Measurements from ENCODE around the gene RFC3.
"Not testable (repeated sequence)": the region's sequence is repeated elsewhere in the genome, so short reads cannot be mapped to it uniquely, and the experiment has no call there.

Gene RFC3

DNA sequence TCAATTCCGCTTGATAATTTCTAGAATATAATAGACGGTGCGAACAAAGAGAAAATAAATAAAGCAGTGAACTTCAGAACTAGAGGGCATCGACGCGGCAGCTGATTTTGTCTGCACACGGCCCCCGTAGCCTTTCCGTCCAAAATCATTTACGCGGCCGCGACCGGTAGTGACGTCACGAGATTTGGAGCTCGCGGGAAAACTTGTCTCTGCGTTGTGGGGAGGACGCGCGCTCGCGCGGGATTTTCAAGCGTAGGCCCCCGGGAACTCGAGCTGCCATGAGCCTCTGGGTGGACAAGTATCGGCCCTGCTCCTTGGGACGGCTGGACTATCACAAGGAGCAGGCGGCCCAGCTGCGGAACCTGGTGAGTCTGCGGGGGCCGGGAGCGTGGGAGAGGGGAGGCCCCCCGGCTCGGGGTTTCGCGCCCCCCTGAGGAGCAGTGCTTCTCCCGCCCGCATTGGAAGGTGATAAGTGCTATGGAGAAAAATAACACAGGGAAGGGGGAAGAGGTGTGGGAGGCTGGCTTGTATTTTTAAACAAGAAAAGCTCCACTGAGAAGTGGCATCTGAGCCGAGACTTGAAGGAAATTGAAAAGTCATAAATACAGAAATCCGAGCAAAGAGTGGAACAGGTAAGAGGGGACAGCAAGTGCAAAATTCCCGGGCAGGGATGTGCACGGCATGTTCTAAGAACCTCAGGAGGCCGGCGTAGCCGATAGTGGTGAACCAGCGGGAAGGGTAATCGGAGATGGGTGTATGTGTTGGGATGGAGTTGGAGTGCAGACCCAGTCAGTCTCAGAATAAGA lies at the start of gene RFC3:
Gene RFC3, plus strand, starts transcription at position 249 of the 806 bp plus-strand sequence. Its CDS starts 30 bp downstream, at position 279.
- H3K4me3 ChIP-seq (ENCODE audit: control insufficient read depth, low read depth, low read length), result peak within 1 kb of the TSS; percentile 71
- DNase-seq (ENCODE audit: low read depth), result peak; percentile 63
- TF ChIP-seq, protein P1, sequence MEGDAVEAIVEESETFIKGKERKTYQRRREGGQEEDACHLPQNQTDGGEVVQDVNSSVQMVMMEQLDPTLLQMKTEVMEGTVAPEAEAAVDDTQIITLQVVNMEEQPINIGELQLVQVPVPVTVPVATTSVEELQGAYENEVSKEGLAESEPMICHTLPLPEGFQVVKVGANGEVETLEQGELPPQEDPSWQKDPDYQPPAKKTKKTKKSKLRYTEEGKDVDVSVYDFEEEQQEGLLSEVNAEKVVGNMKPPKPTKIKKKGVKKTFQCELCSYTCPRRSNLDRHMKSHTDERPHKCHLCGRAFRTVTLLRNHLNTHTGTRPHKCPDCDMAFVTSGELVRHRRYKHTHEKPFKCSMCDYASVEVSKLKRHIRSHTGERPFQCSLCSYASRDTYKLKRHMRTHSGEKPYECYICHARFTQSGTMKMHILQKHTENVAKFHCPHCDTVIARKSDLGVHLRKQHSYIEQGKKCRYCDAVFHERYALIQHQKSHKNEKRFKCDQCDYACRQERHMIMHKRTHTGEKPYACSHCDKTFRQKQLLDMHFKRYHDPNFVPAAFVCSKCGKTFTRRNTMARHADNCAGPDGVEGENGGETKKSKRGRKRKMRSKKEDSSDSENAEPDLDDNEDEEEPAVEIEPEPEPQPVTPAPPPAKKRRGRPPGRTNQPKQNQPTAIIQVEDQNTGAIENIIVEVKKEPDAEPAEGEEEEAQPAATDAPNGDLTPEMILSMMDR (IDR thresholded peaks at IDR 0.05; ENCODE audit: control insufficient read depth, insufficient read depth, low read depth, low read length, missing control alignments), result no peak

DNA sequence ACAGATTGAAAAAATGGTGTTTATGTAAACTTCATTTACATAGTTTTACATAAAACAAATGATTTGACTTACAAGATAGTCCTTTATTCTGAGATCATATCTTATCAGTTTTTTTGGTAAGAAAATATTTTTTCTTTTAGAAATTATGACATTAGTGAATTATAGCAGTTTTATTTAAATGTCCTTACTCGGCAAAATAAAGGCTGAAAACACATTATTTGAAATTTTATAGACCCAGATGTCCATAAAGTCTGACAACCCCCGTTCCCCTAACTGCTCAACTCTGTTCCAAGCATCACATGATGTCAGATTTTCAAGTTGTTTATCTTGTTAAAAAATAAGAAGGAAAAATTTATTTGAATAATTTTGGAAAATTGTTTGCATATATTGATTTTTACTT lies 46.7 kb upstream of the RFC3 start:
- no peak overlapping the region for H3K4me3 ChIP-seq (ENCODE audit: control insufficient read depth, low read depth, low read length)
- TF ChIP-seq, protein P1 (IDR thresholded peaks at IDR 0.05; ENCODE audit: control insufficient read depth, insufficient read depth, low read depth, low read length, missing control alignments), result no peak
- no peak for DNase-seq (ENCODE audit: low read depth)

DNA sequence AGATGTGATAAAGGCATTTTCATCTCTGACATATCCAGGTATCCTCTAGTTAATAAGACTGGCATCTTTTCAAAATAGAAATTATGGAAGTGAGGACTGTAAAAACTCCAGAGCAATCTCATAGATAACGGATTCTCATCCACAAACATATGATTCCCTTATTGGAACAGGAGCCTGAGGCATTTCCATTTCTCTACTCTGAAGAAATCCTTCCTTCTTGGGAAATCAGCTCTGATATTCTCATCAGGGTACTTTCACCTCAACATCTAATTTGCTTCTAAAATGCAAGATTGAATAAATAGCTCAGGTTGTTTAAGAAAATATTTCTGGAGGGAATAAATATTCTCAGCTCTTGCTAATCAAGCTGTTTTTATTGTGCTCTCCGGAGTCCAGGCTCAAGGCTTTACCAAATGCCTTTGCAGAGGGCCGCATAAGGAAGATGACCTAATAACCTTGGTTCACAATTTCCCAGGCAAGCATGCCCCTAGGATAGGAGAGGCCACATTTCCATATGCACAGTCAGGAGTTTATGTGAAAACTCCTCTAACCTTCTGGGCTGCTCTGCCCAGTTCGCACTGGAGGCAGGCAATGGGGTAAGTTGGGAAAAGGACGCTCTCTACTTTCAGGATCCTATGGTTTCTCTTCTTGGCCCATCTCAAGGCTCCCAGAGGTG lies 44.0 kb upstream of the RFC3 start:
- no peak for DNase-seq (ENCODE audit: low read depth)
- no peak overlapping the region for H3K4me3 ChIP-seq (ENCODE audit: control insufficient read depth, low read depth, low read length)
- TF ChIP-seq, protein P1 (IDR thresholded peaks at IDR 0.05; ENCODE audit: control insufficient read depth, insufficient read depth, low read depth, low read length, missing control alignments), result no peak

DNA sequence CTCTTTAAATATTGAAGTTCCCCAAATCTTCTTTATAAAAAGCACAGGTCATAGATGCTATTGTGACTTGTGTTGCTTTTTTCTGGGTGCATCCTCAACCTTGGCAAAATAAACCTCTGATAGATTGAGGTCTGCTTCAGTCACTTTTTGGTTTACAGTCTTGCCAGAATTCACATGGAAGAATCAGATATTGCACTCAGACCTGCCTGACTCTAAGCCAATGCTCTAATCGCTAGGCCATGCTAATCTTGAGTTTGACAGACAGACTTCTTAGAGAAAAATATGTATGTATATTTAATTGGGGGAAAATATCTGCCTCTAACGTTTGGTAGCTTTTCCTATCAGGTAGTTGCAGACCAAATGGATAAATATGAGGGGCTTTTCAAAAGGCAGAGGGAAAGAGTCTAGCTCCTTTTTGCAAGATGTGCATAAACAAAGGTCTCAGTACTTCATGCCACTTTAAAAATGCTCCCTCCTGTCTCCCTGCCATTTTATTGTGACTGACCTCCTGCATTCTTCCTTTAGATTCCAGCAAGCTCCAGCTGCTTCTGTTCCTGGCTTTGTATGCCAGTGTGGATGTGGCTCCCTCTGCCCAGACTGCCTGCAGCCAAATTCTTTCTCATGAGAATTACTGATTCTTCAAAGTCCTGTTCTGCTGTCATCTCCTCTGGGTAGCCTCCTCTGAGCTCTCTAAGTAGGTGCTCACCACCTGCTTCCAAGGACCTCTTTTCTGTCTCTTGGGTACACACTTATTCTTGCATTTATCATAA lies 42.4 kb upstream of the RFC3 start:
- no peak for DNase-seq (ENCODE audit: low read depth)
- TF ChIP-seq, protein P1 (IDR thresholded peaks at IDR 0.05; ENCODE audit: control insufficient read depth, insufficient read depth, low read depth, low read length, missing control alignments), result no peak
- no peak overlapping the region for H3K4me3 ChIP-seq (ENCODE audit: control insufficient read depth, low read depth, low read length)

- DNase-seq (ENCODE audit: low read depth), result no peak
- no peak overlapping the region for H3K4me3 ChIP-seq (ENCODE audit: control insufficient read depth, low read depth, low read length)
- TF ChIP-seq, protein P1 (IDR thresholded peaks at IDR 0.05; ENCODE audit: control insufficient read depth, insufficient read depth, low read depth, low read length, missing control alignments), result no peak
Observed at GRCh38 chr13:33776239-33776881, 41.6 kb upstream of the RFC3 start.

DNA sequence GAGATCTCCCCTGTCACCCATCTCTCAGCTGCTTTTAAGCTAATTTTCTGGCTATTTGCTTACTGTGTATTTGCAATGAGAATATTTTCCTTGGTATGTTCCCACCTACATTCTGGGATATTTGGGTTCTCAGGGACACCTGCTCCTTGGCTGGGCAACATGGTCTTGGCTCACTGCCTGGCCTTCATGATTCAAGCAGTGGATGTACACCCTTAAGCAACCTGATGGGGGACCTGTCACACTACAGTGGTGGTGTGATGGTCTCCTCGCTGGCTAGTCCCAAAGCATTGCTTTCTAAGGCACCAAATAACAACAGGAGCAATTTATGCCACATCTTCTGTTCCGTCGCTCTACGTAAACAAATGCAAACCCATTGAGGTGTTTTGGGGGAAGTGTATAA lies 35.3 kb upstream of the RFC3 start:
- TF ChIP-seq, protein P1 (IDR thresholded peaks at IDR 0.05; ENCODE audit: control insufficient read depth, insufficient read depth, low read depth, low read length, missing control alignments), result no peak
- H3K4me3 ChIP-seq (ENCODE audit: control insufficient read depth, low read depth, low read length), result no peak overlapping the region
- no peak for DNase-seq (ENCODE audit: low read depth)

GRCh38 chr13:33783212-33783611 lies 34.7 kb upstream of the RFC3 start:
- H3K4me3 ChIP-seq (ENCODE audit: control insufficient read depth, low read depth, low read length); DNase-seq (ENCODE audit: low read depth): not testable (repeated sequence)
